Panc1 (cell line): ENCODE measurements around the gene AJUBA.

Experiments
- POLR2AphosphoS5 ChIP-seq: IDR thresholded peaks from 2 replicates; pipeline ENCODE4 v1.6.1; 2012; ENCODE audit warnings: mild to moderate bottlenecking, low read depth, low read length, moderate library complexity
- SIN3A ChIP-seq: IDR thresholded peaks from 2 replicates; pipeline ENCODE4 v1.6.1; 2012; ENCODE audit warnings: low read depth, mild to moderate bottlenecking, low read length, moderate library complexity, borderline replicate concordance; ENCODE audit not compliant: insufficient read depth
- TCF7L2 ChIP-seq: IDR thresholded peaks from 2 replicates; pipeline ENCODE4 v1.6.1; 2011; ENCODE audit warnings: mild to moderate bottlenecking, low read depth, low read length, inconsistent platforms
- TF ChIP-seq, protein P1 (sequence below): fragments of 450-650 bp; IDR thresholded peaks from 2 replicates; pipeline ENCODE4 v1.5.1; 2017; ENCODE audit warnings: mild to moderate bottlenecking
- TF ChIP-seq, protein P2 (sequence below), 2 experiments: IDR thresholded peaks; 2 replicates each; pipeline ENCODE4 v1.6.1; 2011 to 2012; ENCODE audit warnings: low read depth in 2 of 2, control low read depth in 1 of 2, low read length in 1 of 2, mild to moderate bottlenecking in 1 of 2, moderate library complexity in 1 of 2; ENCODE audit not compliant: insufficient read depth in 1 of 2

DNA sequence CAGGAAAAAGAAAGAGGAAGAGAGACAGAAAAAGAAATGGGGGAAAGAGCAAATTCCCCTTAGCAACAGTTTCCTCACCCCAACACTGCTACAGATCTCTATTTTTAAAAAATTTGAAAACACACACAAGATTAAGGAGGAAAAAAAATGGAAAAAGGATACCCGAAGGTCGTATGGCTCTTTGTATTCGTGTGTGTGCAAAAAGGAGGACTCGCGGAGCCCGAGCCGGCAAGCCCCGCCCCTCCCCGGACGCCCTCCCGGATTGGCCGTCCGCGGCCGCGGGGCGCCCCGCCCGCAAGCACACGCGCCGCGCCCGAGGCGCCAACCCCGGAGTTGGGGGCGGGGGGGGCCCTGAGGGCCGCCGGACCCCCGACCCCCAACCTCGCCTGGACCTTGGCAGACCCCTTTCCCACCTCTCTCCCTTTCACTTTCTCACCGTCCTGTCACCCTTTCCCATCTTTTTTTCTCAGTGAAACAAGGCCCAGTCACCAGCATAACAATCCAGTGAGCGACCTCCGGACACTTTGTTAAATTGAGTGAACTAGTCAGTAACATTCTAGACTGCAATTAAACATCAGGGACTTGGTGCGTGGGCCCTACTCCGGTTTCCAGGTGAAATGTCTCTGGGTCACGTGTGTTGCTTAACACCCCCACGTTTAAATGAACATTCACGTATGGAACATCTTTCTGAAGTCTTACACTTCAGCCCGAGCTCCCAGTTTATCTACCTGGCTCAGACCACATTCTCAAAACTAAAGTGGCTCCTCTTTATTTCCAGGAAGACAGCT is 27.8 kb upstream of the AJUBA start, which contains the start of gene C14orf93:
- TF ChIP-seq, protein P1, sequence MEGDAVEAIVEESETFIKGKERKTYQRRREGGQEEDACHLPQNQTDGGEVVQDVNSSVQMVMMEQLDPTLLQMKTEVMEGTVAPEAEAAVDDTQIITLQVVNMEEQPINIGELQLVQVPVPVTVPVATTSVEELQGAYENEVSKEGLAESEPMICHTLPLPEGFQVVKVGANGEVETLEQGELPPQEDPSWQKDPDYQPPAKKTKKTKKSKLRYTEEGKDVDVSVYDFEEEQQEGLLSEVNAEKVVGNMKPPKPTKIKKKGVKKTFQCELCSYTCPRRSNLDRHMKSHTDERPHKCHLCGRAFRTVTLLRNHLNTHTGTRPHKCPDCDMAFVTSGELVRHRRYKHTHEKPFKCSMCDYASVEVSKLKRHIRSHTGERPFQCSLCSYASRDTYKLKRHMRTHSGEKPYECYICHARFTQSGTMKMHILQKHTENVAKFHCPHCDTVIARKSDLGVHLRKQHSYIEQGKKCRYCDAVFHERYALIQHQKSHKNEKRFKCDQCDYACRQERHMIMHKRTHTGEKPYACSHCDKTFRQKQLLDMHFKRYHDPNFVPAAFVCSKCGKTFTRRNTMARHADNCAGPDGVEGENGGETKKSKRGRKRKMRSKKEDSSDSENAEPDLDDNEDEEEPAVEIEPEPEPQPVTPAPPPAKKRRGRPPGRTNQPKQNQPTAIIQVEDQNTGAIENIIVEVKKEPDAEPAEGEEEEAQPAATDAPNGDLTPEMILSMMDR: no peak
- no peak for TF ChIP-seq SIN3A
- TF ChIP-seq POLR2AphosphoS5: peak; percentile 63; the same call in 1 of the 2 replicates
- TF ChIP-seq TCF7L2: no peak
- TF ChIP-seq, protein P2, sequence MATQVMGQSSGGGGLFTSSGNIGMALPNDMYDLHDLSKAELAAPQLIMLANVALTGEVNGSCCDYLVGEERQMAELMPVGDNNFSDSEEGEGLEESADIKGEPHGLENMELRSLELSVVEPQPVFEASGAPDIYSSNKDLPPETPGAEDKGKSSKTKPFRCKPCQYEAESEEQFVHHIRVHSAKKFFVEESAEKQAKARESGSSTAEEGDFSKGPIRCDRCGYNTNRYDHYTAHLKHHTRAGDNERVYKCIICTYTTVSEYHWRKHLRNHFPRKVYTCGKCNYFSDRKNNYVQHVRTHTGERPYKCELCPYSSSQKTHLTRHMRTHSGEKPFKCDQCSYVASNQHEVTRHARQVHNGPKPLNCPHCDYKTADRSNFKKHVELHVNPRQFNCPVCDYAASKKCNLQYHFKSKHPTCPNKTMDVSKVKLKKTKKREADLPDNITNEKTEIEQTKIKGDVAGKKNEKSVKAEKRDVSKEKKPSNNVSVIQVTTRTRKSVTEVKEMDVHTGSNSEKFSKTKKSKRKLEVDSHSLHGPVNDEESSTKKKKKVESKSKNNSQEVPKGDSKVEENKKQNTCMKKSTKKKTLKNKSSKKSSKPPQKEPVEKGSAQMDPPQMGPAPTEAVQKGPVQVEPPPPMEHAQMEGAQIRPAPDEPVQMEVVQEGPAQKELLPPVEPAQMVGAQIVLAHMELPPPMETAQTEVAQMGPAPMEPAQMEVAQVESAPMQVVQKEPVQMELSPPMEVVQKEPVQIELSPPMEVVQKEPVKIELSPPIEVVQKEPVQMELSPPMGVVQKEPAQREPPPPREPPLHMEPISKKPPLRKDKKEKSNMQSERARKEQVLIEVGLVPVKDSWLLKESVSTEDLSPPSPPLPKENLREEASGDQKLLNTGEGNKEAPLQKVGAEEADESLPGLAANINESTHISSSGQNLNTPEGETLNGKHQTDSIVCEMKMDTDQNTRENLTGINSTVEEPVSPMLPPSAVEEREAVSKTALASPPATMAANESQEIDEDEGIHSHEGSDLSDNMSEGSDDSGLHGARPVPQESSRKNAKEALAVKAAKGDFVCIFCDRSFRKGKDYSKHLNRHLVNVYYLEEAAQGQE (IDR thresholded peaks at IDR 0.05; ENCODE audit: insufficient read depth in 1 of 2, low read depth in 2 of 2, low read length in 1 of 2): no peak
